Mucosa of gallbladder (tissue), 1 donor: Measurements from ENCODE around the gene CDK6. TPM values are rescaled to one million over a fixed set of nuclear protein-coding genes. Genes with fewer than 3 reads are reported as not detected.

Experiments
- DNase-seq: peaks from one replicate; pipeline ENCODE4 v3.0.0-alpha.2; 2020; ENCODE audit warnings: low spot score
- total RNA-seq: library from RNA; stranded (reverse); gene quantifications from one replicate; pipeline ENCODE4 v1.2.1, GENCODE V29; 2021
- donor health status: DM: no; HTN: no; CAD: no.

CDK6 gene
- total RNA-seq, 1 donor from 2014 or later = 23.6 TPM

- DNase-seq = no peak
Measured at GRCh38 chr7:92845736-92846135, 9.4 kb upstream of the CDK6 start.

- DNase-seq = no peak
Measured at GRCh38 chr7:92843781-92844180, 7.4 kb upstream of the CDK6 start.

GRCh38 chr7:92843034-92843760 lies 6.8 kb upstream of the CDK6 start:
- no peak for DNase-seq

GRCh38 chr7:92841192-92841591 lies 4.8 kb upstream of the CDK6 start:
- DNase-seq = no peak

- DNase-seq = no peak
Measured at GRCh38 chr7:92840316-92840715, 3.9 kb upstream of the CDK6 start.

GRCh38 chr7:92839901-92840300 lies 3.5 kb upstream of the CDK6 start:
- no peak for DNase-seq

- no peak for DNase-seq
Measured at GRCh38 chr7:92838934-92839333, 2.6 kb upstream of the CDK6 start.

GRCh38 chr7:92837000-92837749 lies 802 bp upstream of the CDK6 start:
- no peak for DNase-seq

- DNase-seq = no peak
Measured at GRCh38 chr7:92835851-92836488, 403 bp downstream of the CDK6 start.

GRCh38 chr7:92835261-92835850 lies 1.0 kb downstream of the CDK6 start:
- peak; percentile 66 for DNase-seq

- DNase-seq = peak; percentile 14
Measured at GRCh38 chr7:92834507-92835260, 1.7 kb downstream of the CDK6 start.

- peak; percentile 85 for DNase-seq
Measured at GRCh38 chr7:92833766-92834506, 2.4 kb downstream of the CDK6 start.

GRCh38 chr7:92833024-92833765 lies 3.2 kb downstream of the CDK6 start:
- peak; percentile 89 for DNase-seq

GRCh38 chr7:92832534-92833023 lies 3.8 kb downstream of the CDK6 start:
- no peak for DNase-seq

GRCh38 chr7:92831716-92832533 lies 4.4 kb downstream of the CDK6 start:
- DNase-seq = no peak

GRCh38 chr7:92830532-92831110 lies 5.8 kb downstream of the CDK6 start:
- no peak for DNase-seq

- DNase-seq = no peak
Measured at GRCh38 chr7:92830027-92830426, 6.3 kb downstream of the CDK6 start.

GRCh38 chr7:92827464-92828120 lies 8.8 kb downstream of the CDK6 start:
- no peak for DNase-seq
